Measurements from ENCODE around the gene TNFAIP2. TPM values are rescaled to one million over a fixed set of nuclear protein-coding genes. Genes with fewer than 3 reads are reported as not detected.

The TNFAIP2 gene
- total RNA-seq, 3 donors from 2014 or later: 22.0 to 67.4 (median 40.2) TPM

DNA sequence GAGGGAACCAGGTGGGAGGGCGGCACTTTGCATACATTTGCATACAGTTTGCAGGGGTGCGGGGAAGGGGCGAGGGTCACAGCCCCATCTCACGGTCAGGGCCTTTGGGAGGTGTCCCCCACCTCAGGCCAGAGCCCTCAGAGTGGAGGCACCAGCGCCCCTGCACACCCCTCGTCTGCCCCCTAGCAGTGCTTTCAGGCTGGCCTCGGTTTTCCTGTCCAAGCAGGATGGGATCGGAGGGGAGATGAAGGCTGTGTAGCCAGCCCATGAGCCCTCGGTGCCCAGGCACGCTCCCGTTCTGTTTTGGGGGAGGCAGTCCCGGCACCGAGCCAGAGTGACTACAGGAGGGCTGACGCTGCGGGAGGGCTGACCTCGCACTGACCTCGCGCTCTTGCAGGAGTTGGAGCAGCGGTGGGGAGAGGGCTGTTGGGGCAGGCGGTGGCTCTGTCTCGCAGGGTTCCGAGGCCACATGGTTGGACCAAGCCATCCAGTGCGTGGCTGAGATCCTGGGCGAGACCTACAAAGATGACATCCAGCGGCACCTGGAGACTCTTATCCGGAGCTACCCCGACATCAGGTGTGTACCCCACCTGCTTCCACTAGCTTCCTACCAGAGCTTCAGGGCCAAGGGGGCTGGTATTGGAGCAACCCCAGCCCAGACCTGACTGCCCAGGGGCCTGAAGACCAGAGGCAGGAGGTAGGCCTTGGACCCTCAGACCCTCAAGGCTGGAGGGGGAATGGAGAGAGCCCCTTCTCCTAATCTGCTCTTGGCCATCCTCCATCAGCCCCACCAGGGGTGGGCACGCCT, 15.1 kb upstream of the TNFAIP2 start:
- no peaks in the 10 kb centered on the region for H3K36me3 ChIP-seq (ENCODE audit: low read depth)
- H3K4me3 ChIP-seq: no peak overlapping the region
- intact Hi-C loops (cut with DNase I, micrococcal nuclease): loop anchor here in 1 of 2 donors (5.0 to 10.0 kb wide), 2 partner anchors 77 to 184 kb away; no protein-coding TSS in a partner anchor
- peaks cover 24% of the 10 kb centered on the region for H3K4me1 ChIP-seq (ENCODE audit: low read depth)
- H3K9me3 ChIP-seq: no peaks in the 10 kb centered on the region
- ATAC-seq (no peak), DNase-seq (no peak)
- TF ChIP-seq, protein P1, sequence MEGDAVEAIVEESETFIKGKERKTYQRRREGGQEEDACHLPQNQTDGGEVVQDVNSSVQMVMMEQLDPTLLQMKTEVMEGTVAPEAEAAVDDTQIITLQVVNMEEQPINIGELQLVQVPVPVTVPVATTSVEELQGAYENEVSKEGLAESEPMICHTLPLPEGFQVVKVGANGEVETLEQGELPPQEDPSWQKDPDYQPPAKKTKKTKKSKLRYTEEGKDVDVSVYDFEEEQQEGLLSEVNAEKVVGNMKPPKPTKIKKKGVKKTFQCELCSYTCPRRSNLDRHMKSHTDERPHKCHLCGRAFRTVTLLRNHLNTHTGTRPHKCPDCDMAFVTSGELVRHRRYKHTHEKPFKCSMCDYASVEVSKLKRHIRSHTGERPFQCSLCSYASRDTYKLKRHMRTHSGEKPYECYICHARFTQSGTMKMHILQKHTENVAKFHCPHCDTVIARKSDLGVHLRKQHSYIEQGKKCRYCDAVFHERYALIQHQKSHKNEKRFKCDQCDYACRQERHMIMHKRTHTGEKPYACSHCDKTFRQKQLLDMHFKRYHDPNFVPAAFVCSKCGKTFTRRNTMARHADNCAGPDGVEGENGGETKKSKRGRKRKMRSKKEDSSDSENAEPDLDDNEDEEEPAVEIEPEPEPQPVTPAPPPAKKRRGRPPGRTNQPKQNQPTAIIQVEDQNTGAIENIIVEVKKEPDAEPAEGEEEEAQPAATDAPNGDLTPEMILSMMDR (IDR thresholded peaks at IDR 0.05): no peak

DNA sequence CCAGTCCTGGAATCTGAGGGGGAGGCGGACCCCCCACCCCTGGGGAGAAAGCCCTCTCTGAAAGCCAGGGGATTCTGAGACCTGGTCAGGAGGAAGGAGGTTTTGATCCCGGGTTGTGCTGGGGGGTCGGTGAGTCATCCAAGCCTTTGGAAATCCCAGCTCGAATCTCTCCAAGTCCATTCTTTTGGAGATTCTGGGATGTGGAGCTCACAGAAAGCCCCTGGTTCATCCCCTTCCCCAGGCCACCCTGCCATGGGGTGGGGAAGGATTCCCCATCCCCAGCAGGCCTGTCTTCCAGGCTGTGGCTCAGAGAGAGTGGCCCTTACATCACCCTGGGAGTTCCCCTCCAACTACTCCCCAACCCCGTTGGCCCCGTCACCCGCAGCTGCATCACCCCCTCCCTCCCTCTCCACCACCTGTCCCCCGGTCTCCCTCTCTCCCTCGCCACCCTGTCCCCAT, 14.5 kb upstream of the TNFAIP2 start:
- H3K36me3 ChIP-seq (ENCODE audit: low read depth): no peaks in the 10 kb centered on the region
- intact Hi-C loops (cut with DNase I, micrococcal nuclease): loop anchor here in 1 of 2 donors (5.0 to 10.0 kb wide), 2 partner anchors 76 to 184 kb away; no protein-coding TSS in a partner anchor
- H3K4me3 ChIP-seq: no peak overlapping the region
- ATAC-seq (no peak), DNase-seq (peak in 1 of 3 donors; percentile 36)
- no peaks in the 10 kb centered on the region for H3K9me3 ChIP-seq
- peaks cover 18% of the 10 kb centered on the region for H3K4me1 ChIP-seq (ENCODE audit: low read depth)
- TF ChIP-seq, protein P1 (IDR thresholded peaks at IDR 0.05): no peak

DNA sequence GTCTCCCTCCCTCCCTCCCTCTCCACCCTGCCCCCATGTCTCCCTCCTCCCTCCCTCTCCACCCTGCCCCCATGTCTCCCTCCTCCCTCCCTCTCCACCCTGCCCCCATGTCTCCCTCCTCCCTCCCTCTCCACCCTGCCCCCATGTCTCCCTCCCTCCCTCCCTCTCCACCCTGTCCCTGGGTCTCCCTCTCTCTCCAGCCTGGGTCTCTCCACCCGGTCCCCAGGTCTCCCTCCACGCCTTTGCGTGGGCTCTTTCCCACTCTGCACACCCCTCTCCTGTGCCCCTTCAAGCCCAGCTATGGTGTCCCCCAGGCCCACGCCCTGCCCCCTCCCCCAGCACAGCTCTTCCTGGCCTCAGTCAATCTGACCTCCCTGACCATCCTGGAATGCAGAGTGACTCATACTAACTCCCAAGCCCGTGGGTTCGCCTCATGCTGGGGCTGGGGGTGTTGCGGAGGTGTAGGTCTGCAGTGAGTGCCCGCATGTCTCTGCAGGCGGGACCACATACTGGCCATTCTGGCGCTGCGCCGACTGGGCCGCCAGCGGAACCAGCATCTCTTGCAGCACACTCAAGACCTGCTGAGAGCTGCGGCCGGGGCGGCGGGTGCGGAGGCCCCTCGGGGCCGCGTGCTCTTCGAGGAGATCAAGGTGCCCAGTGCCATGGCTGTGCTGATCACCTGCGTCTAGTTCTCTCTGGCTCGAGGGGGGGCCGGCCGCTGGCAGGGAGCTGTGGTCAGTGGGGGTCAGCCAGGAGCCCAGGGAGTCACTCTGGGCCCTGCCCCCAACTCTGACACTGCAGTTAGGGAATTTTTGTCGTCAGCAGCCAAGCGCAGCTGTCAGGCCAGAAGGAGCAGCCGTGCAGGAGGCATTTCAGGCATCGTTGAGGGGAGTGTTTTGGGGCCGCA, 13.5 kb upstream of the TNFAIP2 start:
- peak in 2 of 3 donors; percentile 50 for DNase-seq
- Histone ChIP-seq H3K36me3 (ENCODE audit: low read depth) (no peaks in the 10 kb centered on the region), H3K9me3 (no peaks in the 10 kb centered on the region), H3K4me1 (ENCODE audit: low read depth) (peaks cover 9% of the 10 kb centered on the region), H3K4me3 (no peak overlapping the region)
- TF ChIP-seq, protein P1 (IDR thresholded peaks at IDR 0.05): no peak
- intact Hi-C loops (cut with DNase I, micrococcal nuclease): loop anchor here in 1 of 2 donors (5.0 to 10.0 kb wide), 2 partner anchors 75 to 183 kb away; no protein-coding TSS in a partner anchor
- no peak for ATAC-seq

DNA sequence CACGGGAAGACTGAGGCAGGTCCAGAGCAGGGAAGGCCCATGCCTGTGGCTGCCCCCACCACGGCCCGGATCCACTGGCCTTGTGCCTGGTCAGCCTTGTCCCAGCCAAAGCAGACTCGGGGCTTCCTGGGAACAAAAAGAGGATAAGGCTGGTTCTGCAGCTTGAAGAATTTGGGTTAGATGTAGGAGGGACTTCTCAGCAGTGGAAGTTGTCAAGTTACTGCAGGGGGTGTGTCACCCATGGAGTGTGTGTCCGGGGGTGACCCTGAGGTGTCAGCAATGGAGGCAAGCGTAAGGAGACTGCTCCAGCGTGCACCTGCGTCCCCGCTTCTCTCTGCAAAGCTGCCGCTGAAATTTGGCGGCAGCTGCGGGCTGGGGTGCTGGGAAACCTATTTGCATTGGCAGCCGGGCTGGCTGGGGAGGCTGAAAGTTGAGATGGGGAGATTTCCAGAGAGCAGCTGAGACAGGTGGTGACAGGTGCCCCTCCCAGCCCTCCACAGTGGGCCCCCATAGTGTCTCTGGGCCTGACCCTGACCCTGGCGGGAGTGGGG, 12.5 kb upstream of the TNFAIP2 start:
- TF ChIP-seq, protein P1 (IDR thresholded peaks at IDR 0.05): no peak
- intact Hi-C loops (cut with DNase I, micrococcal nuclease): no loop called here
- peak in 1 of 3 donors; percentile 37 for DNase-seq
- no peaks in the 10 kb centered on the region for H3K9me3 ChIP-seq
- no peak for ATAC-seq
- H3K4me3 ChIP-seq: no peak overlapping the region
- H3K4me1 ChIP-seq (ENCODE audit: low read depth): peaks cover 15% of the 10 kb centered on the region
- H3K36me3 ChIP-seq (ENCODE audit: low read depth): no peaks in the 10 kb centered on the region

DNA sequence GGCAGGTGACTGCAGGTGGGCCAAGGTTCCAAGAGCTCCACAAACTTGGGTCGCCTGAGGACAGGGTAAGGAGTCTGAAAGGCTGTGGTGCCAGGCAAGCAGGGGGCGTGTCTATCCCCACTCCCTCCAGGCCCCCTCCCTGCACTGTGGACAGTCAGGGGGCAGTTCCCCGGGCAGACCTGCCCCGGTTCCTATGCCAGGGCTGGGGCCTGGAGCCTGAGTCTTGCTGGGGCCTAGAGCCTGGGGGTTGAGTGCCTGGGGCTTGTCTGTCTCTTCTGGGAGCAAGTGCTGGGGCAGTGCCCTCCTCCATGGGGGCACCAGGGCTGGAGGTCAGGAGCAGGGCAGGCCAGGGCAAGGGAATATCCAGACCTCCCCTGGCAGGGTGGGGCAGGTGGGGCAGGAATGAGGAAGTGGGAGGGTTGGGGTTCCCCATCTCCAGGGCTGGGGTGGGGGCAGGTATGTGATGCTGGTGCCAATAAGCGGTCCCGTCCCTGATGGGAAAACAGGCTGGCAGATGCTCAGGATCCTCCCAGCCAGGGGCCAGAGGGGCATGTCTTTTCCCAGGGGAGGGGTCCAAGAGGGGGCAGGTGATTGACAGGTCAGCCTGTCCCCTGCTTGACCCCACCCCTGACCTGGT, 11.9 kb upstream of the TNFAIP2 start:
- H3K36me3 ChIP-seq (ENCODE audit: low read depth): no peaks in the 10 kb centered on the region
- peaks cover 15% of the 10 kb centered on the region for H3K4me1 ChIP-seq (ENCODE audit: low read depth)
- intact Hi-C loops (cut with DNase I, micrococcal nuclease): no loop called here
- H3K4me3 ChIP-seq: no peak overlapping the region
- TF ChIP-seq, protein P1 (IDR thresholded peaks at IDR 0.05): no peak
- DNase-seq: peak in 1 of 3 donors; percentile 42
- ATAC-seq: peak; percentile 12
- H3K9me3 ChIP-seq: no peaks in the 10 kb centered on the region

All from mucosa of descending colon (tissue), 3 donors.